Measurements from ENCODE around the gene GSE1.

GRCh38 chr16:85566561-85567100, 46.5 kb upstream of the GSE1 start:
- TF ChIP-seq ELF4 (IDR thresholded peaks at IDR 0.05) (no peak), FOXM1 (IDR thresholded peaks at IDR 0.05; ENCODE audit: borderline replicate concordance) (no peak), SP1 (IDR thresholded peaks at IDR 0.05) (no peak), SUZ12 (IDR thresholded peaks at IDR 0.05) (no peak), NFRKB (IDR thresholded peaks at IDR 0.05) (no peak), FOXA1 (IDR thresholded peaks at IDR 0.05) (no peak), BHLHE40 (IDR thresholded peaks at IDR 0.05; ENCODE audit: borderline replicate concordance) (no peak), ARNT (IDR thresholded peaks at IDR 0.05) (no peak), HDGF (IDR thresholded peaks at IDR 0.05; ENCODE audit: borderline replicate concordance) (no peak)
